Dermis blood vessel endothelial cell (primary cell): Measurements from ENCODE around the gene CUX1. TPM values are rescaled to one million over a fixed set of nuclear protein-coding genes. Genes with fewer than 3 reads are reported as not detected.
"Not testable (repeated sequence)": the region's sequence is repeated elsewhere in the genome, so short reads cannot be mapped to it uniquely, and the experiment has no call there.

ENCODE experiments used
- DNase-seq: peaks from one replicate; pipeline ENCODE4 v3.0.0; 2010
- total RNA-seq: library from RNA; depleted of rRNA; stranded (reverse); fragments of >200 nt; gene quantifications from 2 replicates; pipeline ENCODE4 v1.2.3, GENCODE V29; 2014

Gene CUX1
- total RNA-seq, 1 donor from 2014 or later, result 39.5 TPM

DNA sequence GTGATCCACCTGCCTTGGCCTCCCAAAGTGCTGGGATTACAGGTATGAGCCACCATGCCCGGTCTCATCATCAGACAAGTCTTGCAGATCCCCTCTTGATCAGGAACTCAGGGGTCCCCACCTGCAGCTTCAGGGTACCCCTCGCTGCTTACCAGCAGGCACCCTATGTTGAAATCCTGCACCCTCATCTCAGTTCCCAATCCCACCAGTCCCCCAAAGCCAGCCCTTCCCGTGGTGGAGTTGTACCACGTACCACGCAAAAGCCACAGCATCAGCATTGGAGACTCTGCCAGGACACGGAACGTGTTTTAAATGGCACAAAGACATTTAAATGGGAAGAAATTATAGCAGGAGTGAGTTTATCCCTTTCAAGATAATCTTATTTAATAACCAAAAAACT is 202.0 kb downstream of the CUX1 start:
- DNase-seq, result no peak

- DNase-seq, result no peak
Measured at GRCh38 chr7:102021841-102022618, 204.6 kb downstream of the CUX1 start.

GRCh38 chr7:102024005-102024768 is 206.8 kb downstream of the CUX1 start:
- DNase-seq, result no peak

DNA sequence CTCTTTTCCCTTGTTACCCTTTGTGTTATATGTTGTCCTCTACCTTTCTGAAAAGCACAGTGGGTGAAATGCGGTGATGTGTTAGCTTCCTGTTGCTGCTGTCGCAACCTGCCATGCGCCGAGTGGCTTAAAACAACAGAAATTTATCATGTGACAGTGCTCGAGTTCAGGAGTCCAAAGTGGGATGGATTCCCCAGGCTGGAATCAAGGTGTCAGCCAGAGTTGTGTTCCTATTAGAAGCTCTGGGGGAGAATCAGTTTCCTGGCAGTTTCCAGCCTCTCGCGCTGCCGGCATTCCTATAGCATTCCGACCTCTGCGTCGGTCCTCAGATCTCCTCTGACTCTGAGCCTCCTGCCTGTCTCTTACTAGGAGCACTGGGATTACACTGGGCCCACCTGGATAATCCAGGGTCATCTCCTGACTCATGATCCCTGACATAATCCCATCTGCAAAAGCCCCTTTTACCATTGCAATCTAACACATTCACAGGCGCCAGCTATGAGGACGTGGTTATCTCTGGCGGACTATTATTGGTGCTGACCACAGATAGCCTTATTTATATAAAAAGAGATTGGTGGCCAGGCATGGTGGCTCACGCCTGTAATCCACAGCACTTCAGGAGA is 207.5 kb downstream of the CUX1 start:
- DNase-seq, result no peak

DNA sequence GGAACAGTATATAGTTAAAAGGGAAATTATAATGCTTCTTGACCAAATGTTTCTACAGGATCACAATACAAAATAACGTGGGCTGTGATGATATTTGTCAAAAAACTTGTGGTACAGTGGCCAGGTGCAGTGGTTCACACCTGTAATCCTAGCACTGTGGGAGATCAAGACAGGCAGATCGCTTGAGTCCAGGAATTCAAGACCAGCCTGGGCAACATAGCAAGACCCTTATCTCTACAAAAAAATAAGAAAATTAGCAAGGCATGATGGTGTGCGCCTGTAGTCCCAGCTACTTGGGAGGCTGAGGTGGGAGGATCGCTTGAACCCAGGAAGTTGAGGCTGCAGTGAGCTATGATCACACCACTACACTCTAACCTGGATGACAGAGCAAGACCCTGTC is 208.4 kb downstream of the CUX1 start:
- DNase-seq, result not testable (repeated sequence)

DNA sequence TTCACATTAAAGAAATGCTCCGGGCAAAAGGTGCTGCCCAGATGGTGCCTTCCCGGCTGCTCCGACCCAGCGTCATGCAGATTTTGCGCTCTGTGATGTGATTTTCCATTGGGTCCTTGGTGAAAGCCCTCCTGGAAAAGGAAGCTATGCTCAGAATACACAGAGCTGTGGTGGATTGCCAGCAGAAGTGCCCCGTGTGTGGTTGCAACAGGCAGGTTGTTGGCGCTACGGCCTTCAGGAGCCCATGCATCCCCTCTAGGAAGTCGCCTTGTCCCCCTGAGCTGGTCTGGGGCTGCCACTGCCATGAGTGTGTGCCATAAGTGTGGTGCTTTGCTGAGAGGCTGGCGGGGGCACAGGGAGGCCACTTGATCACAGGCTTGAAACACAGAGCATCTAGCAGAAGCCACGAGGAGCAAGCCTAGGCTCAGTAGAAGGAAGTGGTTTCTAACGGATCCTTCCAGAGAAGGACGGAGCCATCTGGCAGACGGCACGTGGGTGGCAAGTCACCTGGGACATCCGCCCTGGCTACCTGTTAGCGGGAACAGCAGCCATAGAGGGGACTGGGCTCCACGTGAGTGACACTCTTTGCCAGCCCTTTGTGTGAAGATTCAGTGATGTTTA is 210.9 kb downstream of the CUX1 start:
- no peak for DNase-seq

DNA sequence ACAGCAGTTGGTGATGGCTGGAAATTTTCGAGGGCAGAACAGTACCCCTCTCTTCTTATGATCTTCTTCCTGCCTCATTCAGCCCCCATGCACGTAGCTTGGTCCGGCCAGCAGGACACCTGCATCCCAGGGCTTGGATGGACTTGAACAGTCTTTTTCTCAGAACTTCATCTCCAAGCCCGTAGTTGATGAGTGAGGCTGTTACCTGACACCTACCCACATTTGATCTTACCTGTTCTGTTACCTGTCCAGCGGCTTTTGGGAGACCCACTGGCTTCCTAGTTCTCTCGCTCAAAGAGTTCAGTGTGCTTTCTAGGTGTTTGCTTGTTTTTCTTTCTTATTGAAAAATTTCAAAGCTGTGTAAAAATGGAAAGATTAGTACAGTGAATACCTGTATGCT is 212.2 kb downstream of the CUX1 start:
- no peak for DNase-seq

DNA sequence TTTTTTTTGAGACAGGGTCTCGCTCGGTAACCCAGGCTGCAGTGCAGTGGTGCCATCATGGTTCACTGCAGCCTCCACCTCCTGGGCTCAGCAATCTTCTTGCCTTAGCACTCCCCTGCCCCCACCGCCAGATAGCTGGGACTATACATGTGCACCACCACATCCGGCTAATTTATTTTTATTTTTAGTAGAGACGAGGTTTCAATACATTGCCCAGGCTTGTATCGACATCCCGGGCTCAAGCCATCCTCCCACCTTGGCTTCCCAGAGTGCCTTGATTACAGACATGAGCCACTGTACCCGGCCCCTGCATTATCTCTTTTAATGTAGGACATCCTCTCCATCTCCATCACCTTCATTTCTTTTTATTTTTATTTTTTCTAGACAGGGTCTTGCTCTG is 213.3 kb downstream of the CUX1 start:
- no peak for DNase-seq

- no peak for DNase-seq
Measured at GRCh38 chr7:102036958-102037357, 219.5 kb downstream of the CUX1 start.

- no peak for DNase-seq
Measured at GRCh38 chr7:102039706-102040105, 222.3 kb downstream of the CUX1 start.

DNA sequence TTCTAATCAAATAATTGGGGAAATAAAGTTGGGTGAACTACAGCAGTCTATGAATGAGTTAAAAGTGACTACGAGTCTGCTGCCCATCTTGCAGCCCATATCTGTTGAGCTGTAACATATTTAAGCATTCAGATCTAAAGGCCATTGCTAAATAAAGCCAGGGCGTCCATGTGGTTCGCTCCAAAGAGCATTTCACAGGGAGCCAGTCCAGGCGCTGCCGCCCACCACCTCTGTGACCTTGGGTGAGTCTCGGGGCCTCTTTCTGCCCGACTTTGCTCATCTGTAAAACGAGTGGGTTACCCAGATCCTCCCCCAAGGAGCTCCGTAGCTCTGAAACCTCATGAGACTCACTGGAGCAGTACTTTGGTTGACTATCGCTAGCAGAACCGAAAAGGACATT is 223.1 kb downstream of the CUX1 start:
- no peak for DNase-seq

DNA sequence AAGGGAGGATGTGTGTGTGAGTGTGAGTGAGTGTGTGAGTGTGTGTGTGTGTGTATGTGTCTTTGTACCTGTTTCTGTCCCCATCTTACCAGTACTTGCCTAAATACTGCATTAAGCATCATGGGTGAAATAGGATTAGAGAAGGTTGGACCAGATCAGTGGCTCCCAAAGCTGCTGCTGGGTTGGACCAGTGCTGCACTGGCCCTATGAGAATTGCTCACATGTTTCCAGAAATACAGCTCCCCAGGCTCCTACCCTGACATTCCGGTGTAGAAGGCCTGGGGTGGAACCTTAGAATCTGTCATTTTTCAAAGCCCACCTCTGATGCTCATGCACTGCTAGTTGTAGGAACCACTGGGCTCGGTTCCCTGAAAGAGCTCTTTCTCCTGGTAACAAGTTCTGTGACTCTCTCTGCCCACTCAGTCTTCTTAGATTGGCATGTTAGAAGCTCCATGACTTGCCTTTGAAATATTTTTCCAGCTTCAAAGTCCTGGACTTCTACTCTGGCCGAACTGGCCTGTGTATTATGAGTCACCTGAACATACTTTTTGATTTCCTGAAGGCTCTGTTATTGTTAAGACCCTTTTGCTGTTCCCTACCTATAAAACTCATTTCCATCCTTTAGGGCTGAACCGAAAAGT is 224.7 kb downstream of the CUX1 start:
- DNase-seq, result peak; percentile 64

- DNase-seq, result not testable (repeated sequence)
Measured at GRCh38 chr7:102042796-102043195, 225.4 kb downstream of the CUX1 start.

DNA sequence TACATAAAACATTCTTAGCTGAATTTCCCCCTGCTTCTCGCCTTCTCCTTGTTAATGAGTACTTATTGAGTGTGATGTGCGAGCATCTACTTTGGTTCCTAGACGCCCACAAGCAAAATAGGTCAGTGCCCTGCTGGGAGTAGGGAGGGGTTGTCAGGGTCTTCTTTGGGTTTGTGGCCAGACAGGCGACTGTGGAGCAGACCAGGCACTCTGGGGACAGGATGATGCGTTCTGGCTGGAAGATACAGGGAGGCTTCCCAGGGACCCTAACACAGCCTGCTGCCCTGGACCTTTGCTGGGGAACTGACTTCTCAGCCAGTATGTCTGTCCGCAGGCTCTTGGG is 227.2 kb downstream of the CUX1 start:
- DNase-seq, result no peak

DNA sequence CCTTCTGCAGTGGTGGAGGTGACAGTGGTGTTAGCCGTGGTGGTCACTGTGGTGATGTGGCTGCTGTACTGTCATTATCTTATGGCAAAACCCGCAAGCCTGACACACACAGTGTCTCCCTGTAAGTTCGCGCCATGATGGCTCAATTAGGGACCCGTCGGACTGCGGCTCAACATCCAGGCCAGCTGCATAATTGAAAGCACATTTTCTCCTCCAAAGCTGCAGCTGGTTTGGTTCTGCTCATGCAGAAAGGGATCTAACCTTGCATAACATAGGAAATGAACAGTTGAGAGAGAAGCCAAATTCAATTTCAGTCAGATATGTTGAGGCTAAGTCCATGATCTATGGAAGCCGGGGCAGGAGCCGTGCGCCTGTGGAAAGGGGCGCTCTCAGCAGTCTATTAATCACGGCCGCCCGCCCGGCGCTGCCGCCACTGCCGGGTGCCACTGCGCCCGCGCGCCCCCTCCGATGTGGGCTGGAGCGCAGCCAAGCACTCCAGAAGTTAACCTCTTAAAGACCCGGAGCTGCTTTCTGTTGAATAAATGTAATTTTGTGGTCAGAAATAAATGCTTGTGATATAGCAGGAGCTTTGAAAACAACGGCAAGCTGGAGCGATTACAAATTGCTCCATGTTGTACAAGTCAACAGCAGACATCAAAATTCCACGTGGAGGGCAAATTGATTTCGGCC is 227.7 kb downstream of the CUX1 start:
- DNase-seq, result peak; percentile 62

- no peak for DNase-seq
Measured at GRCh38 chr7:102045681-102046372, 228.4 kb downstream of the CUX1 start.

GRCh38 chr7:102046373-102047117 is 229.1 kb downstream of the CUX1 start:
- DNase-seq, result no peak

DNA sequence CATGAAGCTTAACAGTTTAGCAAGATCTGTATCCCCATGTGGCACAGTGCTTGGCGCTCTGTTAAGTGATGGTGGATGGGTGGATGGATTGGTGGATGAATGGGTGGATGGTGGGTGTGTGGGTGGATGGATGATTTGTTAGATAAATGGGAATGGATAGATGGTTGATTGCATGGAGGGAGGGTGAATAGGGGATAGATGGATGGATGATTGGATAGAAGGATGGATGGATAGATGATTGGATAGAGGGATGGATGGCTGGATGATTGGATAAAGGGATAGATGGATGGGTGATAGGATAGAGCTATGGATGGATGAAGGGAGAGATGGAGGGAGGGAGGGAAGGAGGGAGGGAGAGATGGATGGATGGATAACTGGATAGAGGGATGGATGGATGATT is 229.7 kb downstream of the CUX1 start:
- no peak for DNase-seq

- DNase-seq, result no peak
Measured at GRCh38 chr7:102049765-102050164, 232.3 kb downstream of the CUX1 start.

DNA sequence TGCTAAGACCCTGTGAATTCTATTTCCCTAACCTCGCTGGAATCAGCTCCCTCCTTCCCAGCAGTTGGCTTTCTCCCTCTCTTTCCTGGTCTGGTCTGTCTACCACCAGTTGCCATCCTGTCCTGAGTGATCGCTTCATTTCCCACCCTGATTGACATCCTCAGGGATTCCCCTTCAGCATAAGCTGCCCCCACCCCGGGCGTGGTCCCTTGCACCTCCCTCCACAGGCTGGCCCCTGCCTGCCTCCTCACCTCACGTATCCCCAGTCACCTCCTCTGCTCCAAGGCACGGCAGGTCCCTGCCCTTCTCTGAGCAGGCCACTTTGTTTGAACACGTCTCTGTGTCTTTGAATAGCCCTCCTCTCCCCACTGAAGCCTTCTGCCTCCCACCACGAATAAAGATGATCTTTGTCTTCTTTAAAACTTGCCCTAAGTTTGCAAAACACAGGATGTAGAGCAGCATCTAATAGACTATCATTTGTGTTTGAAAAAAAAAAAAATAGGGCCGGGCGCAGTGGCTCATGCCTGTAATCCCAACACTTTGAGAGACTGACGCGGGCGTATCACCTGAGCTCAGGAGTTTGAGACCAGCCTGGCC is 233.5 kb downstream of the CUX1 start:
- DNase-seq, result no peak
